ENCODE measurements around the gene MBOAT1.

GRCh38 chr6:20169786-20170185 is 42.5 kb downstream of the MBOAT1 start:
- TF ChIP-seq EZH2 (IDR thresholded peaks at IDR 0.05) (no peak), POLR2AphosphoS5 (IDR thresholded peaks at IDR 0.05; ENCODE audit: borderline replicate concordance, low read depth, low read length) (no peak), FOXP2 (optimal IDR thresholded peaks at IDR 0.05; ENCODE audit: control extremely low read depth, extremely low read length, insufficient read depth) (no peak)
